SKM-1 treated with dmso at 0.1 percent for 144 hours (cell line): ENCODE results near the gene UNC119.

Experiments used
- DNase-seq: peaks from one replicate; lab custom pipeline; 2025; ENCODE audit not compliant: unreplicated experiment; lab: John Stamatoyannopoulos, UW

Gene UNC119

DNA sequence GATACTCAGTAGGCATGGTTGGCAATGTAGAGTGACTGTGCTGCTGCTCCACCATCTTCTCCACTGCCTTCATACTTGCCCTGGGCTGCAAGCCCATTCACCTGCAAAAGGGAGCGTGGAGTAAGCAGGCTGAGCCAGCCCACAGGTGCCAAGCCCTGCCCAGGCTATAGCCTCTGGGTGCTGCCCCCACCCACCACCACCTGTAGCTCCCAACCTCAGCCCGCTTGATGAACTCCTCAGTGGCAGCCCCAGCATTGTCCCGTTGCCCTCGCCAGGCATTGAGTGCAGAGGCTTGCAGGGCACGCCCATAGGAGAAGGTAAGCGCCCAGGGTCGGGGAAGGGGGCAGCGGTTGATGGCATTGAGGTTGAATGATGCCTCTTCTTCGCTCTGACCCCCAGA lies 21.1 kb upstream of the UNC119 start:
- no peak for DNase-seq

DNA sequence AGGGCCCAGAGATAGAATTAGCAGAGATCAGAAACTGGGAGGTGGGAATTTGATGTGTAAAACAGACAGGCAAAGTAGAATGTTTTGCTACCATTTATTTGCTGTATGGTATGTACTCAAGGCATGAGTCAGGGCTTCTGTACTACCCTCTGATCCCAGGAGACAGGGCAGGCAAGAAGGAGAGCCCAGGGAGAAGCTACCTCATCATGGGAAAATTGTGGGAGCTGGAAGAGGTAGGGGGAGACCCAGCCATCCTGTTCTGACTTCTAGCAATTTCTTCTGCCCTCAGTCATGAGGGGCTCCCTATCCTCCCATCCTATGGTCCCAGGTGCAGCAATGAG lies 20.6 kb upstream of the UNC119 start:
- no peak for DNase-seq

DNA sequence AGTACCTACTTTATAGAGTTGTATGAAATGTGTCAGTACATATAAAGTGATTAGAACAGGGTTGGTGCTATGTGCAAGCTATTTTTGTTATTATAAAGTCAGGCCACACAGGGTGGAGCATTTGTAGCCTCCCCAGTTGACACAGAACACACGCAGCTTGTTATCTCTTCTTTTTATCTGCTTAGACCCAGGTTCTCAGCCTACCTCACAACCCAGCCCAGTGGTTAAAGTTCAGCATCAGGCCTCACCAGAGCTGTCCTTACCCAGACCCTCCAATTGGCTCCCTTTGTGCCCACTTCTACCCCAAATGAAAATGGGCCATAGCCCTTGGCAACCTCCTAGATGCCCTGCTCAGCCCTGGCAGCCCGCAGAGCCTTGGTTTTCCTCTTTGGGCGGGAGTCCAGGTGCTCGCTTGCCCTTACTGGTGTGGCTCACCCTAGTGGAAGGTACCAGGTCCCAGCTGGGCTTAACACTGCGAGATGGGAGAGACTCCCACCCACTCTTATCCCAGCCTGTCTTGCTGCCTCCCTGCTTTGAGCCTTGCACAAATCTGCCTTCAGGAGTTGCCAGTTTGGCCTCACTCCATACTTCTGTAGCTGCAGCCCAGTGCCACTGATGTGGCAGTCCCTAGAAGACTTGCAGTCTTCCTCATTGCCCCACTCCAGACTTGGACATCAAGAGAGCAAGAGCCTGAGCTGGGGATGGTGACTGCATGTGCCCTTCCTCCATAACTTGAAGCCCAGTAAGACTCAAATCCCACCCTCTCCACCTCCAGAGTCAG lies 20.0 kb upstream of the UNC119 start:
- no peak for DNase-seq

DNA sequence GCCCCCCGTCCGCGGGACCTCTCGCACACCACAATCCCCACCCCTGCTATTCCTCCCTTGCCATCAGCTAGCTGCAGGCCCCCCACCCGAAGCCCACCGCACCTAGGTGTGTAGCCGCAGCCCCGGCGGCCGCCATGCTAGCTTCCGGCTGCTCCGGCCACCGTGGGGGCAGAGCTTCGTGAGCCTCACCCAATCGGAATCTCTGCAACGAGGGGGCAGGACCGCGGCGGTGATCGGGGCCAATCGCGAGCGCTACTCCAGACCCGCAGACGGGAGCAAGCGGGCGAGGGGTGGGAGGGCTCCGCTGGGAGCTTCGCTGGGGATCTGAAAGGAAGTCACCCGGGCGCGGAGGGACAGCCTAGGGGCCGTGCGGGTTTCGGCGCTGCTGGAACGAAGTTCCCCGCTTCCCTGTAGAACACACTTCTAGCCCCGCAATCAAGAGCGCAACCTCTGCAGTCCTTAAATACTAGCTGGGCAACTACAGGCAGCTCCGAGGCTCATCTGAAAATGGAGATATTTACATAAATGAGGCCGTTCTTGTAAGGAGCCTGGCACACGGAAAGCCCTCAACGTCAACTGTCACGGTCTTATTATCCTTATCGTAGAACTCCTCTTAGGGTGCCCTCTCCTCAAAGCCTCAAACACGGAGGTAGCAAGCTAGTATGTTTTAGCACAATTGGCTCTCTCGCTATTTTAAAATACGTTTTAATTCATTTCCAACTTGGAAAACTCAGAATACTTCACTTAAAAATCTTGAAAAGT lies 19.1 kb upstream of the UNC119 start, which contains the start of gene PIGS:
Gene PIGS (minus strand): TSS at position 164 of the 762 bp plus-strand sequence. CDS start 28 bp downstream, at position 136.
- peak; percentile 87 for DNase-seq

DNA sequence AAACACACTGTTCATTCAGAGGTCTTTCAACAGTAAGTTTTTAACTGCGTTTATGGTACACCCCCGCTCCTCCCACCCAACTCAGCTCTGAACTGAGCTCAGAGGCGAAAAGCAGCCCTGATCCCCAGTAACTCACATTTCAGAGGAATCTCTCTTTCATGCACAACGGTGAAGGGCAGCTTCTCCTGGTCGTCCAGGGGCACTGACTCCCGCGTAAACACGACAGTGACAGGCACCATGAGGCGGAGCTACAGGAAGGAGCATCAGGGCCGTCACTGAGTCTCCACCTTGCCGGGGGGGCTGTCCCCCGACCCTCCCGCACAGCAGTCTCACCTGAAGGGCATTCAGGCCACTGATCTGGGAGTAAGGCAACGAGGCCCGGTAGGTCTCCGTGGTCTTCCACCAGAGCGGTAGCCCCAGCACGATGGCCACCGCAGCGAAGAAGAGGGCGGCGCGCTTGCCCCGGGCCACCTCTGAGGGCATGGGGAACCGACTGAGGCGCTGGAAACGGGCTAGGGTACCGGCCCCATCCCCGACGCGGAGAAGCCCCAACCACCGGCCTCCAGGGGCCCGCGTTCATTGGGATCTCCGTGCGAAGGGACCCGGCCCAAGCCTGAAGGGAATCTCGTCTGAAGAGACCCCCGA lies 18.4 kb upstream of the UNC119 start:
- DNase-seq = peak; percentile 7

DNA sequence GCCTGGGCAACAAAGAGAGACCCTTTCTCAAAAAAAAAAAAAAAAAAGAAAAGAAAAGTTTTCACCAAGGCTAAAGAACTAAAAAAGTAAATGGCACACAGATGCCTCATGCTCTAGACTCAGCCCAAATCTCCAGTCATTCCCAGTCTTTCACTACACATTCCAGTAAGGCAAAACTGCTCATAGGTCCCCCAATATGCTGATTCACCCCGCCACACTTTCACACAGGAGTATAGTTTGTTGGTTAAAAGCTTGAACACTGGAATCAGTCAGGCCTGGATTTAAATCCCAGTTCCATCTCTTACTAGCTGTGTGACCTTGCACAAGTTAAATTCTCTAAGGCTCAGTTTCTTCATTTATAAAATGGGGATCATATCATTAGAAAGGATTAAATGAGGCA lies 17.0 kb upstream of the UNC119 start:
- no peak for DNase-seq

DNA sequence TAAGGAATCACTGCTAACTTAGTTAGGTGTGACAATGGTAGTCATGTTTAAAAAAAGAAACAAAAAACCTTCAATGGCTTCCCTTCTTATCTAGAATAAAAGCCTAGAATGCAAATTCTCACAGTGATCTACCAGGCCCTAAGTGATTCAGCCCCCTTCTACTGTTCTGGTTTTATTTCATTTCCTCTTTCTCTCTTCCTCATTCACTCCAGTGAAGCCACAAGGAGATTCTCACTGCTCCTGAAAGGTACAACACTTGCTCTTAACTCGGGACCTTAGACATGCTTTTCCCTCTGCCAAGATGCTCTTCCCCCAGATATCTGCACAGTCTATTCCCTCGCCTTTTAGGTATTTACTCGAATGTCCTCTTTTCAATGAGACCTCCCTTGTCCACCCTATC lies 15.2 kb upstream of the UNC119 start:
- DNase-seq = peak; percentile 70

DNA sequence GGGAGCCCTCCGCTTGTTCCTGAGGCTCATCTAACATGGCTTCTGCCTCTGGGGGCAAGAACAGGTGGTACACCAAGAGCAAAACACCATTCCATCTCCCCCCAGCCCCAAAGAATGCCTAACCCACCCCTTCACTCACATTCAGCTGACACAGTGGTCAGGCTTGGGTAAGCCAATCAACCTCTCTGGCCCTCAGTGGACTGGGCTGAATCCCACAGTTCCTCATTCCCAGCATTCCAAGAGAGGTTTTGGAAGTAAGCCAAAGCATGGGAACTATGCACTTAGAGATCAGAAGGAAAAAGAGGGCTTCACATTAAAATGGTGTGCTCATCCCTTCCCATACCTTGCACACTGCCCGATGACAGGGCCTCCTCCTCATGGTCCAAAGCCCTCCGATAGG lies 11.1 kb upstream of the UNC119 start:
- no peak for DNase-seq

DNA sequence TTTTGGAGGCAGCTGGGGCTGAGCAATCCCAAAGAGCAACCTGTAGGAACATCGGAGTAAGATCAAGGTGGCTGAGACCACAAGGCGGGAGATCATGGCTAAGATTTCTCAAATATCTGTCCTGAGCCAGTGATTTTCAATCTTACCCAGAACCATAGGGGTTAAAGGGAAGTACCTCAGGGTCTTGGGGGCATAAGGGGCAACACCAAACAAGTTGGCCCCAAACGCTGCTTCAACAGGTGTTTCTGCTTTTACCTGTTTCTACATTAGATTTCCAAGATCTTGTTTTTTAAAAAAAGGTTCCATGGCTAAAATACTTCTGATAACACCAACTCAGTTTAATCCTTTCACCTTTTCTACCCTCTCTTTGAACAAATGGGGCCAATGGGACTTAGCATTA lies 2.6 kb upstream of the UNC119 start:
- no peak for DNase-seq

DNA sequence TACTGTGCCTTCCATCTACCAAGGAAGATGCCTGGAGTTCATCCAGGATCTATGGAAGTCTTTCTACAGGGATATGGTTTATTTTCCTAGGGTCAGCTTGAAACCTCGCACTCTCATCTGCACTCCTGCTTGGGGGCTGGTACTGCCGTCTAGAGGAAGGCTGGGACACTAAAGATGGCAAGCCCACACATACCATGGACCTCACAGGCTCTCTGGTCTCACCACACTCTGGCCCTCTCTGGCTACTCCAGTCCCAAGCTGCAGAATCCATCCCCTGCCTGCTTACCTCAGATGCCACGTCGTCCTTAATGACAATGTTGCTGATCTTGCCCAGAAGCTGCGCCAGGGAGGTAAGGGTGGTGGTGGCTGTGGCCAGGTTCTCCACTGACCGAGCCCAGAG lies 2.1 kb upstream of the UNC119 start:
- no peak for DNase-seq

DNA sequence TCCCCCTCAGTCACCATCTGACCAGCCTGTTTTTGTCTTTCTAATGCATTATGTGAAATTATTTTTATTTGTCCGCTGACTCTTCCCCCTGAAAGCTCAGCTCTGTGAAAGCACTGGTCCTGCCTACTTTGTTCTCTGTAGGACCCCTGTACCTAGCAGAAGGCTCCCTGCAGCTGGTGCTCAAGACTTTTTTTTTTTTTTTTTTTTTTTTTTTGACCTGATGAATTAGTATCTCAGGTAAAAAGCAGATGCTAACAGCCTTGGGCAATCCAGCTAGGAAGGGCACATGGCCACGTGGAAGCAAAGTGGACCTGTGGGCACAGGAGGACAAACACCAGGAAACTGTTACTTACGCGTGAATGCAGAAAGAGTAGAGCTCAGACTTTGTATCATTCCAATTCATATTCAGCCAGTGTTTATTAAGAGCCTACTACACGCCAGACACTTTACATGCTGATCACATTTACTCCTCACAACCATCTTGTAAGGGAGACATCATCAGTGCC lies 629 bp upstream of the UNC119 start:
- no peak for DNase-seq

DNA sequence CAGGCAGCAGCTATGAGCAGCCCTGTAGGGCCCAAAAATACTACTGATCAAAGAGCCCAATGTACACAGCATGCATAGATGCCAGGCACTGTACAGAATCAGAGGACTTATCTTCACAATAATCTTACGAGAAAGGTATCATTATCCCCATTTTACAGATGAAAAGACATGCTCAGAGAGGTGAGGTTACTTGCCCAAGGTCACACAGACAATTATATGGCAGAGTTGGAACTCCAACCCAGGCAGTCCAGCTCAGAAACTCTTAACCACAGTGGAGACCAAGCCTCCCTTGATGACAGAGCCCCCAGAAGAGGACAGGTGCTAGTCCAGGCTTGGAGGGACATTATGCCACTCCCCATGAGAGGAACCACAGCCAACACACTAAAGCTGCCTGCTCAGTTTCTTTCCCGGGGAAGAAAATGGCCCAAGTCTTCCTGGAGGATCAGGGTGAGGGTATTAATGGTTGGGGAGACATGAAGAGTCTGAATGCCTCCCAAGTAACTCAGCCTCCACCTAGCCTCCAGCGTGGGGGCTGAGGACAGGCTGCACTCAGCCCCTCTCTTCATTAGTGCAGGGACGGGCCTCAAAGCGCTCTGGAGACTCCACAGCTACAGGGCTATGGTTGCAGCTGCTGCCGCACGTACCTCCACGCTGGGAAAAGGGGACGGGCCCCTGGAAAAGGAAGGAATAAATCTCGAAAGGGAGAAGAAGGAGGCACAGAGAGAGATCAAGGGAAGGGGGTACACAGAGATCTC lies 826 bp downstream of the UNC119 start:
- DNase-seq = no peak

DNA sequence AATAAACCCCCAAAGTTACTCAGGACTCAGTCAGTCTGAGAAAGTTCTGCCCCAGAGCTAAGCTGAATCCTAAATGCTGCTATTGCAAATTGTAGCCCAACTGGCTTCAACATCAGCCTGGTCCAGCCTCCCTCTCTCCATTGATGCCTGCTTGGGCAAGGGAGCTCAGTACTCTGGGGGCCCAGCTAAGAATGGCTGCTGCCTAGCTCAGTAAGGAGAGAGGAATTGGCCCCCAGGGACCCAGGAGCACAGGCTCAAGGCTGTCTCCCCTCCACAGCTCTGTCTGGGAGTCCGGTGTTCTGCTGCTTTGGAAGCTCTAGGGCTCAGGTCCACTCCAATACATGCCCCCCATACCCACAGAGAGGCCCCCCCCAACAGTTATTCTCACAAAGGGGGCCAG lies 1.6 kb downstream of the UNC119 start:
- DNase-seq = no peak

DNA sequence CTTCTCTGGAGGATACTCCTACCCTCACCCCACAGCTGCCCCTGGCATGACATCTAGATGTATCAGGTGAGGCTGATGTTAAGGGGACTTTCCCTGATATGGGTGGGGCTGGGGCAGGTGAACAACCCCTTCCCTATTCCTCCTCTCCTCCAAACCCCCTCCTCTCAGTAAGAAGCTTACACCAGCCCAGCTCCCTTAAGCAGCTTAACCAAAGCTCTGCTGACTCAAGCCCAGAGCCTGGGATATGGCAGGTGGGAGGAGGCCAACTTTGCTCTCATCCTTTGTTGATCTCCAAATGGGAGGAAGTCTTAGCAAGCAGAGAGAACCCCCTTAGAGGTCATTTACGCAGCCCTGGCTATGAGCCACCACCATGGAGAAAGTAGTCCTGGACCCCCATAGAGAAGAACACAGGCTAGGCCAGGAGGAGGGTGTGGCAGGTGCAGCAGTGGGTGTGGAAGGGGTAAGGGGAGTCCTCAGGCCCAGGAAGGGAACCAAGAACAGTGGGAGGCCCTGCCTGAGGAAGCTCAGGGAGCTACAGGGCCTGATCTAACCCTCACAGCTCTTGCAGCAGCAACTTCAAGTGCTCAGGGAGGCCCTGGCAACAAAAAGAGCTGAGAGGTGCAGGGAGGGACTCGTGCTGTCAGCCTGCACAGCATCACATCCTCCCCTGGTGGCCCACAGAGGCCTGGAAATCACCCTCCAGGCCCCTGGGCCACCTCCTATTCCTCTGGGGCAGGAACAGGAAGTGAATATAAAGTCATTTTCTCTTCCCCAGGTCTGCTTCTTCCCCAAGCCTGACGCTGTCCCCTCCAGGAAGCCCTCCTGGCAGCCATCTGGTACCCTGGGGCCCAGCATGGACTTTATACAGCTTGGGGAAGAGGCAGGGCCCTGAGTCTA lies 2.9 kb downstream of the UNC119 start:
- peak; percentile 38 for DNase-seq

DNA sequence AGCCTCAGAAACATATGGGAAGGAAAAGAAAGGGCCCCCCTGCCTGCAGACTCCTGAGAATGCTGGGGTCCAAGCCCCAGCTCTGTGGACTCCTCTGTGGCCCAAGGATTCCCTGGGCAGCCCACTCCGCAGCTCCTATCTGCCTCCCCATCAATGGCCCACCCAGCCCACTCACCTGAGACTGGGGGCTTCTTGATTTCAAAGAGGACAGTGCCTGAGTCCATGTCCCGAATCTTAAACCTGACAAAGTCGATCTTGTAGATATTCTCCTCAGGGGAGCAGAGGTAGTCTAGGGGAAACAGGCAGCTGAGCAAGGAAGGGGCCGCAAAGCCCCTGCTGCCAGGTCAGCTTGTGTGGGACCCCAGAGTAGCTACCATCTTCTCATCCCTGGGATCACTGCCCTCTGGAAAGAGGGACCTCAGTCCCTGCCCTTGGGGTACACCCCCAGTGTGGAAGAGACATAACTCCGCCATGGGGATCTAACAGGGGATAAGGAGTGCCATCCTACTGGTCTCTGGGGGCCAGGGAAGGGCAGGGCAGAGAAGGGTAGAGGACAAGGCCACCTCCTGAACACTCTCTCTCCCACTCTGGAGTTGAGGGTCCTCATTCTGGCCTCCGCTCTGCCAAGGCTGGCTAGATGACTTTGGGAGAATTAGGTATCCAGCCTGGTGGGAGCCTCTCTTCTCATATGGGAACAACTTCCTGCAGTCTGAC lies 3.9 kb downstream of the UNC119 start:
- no peak for DNase-seq

DNA sequence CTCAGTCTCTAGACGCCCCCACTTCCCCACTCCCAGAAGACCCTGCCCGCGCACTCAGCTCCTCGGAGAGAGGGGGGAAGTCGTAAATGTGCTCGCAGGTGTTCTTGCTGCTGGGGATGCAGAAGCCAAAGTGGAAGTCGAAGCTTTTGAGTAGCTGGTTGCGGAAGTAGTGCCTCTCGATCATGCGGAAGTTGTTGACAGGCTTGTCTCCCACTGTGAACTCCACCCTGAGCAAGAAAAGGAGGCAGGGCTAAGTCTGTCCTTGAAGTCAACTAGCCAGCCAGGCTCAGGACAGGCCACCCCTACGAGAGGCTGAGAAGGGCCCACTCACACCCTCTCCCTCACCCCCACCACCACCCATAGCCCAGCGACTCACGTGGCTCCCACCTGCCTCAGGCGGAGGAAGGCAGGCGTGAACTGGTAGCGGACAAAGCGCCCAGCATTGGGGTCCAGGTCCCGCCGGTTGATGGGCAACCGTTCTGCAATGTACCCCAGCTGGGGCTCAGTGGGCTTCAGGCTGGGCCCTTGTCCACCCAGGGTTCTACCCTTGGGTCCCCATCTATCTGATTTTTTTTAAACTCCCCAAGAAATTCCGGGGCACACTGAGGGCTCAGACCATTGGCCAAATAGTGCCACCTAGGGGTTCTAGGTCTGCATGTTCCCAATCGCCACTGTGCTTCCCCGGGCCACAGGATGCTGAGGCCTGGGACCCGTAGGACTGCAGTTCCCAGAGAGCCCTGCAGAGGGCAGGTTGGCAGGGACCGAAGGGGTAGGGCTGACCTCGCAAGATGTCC lies 4.6 kb downstream of the UNC119 start:
- DNase-seq = peak; percentile 64

DNA sequence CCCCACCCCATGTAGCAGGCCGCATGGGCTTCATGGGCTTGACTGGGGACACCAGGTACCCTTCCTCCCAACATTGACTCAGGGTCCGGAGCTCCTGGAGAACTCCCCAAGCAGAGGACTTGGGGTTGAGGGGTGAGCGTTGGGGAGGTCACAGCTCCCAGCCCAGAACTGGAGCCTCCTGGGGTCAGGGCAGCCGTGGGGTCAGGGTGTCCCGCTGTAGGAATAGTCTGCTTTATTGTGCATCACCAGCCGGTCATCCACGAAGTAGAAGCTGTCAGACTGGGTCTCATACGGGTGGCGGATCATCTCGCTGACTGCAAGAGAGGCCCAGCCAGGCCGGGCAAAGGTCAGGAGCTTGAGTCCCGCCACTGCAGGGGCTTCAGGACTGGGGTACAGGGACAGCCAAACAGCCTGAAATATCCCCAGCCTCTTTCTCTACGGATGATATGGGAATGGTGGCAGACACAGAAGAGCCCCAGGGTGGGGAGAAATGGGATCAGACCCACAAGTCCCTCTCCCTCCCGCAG lies 5.3 kb downstream of the UNC119 start:
- DNase-seq = no peak

DNA sequence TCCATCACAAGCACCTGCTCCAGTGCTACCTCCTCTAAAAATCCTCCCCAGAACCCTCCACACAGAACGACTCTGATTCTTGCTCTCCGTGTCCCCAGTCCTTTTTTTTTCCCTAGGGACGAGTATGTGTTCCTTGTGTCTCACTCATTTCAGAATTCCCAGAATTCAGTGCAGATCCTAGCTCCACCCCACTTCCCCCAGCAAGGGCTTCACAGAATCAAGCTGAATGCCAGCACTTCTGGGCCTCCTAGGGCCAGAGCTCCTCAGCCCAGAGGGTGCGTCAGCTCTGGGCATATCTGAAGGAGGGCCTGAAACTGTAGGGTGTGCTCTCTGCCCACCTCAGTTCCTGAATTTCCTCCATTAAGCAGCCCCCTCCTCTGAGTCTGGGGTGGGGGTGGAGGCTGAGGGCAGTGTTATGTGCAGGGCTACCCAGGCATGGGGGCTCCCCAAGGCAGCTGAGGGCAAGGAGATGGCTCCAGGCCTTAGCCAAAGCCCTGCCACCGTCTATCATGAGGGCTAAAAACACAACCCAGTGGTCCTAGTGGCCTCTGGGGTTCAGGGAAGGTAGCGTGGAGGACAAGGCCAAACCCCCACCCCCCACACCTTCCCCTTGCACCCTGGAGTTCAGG lies 6.5 kb downstream of the UNC119 start:
- no peak for DNase-seq
